T-cell (primary cell): ENCODE results near the gene NAV2. TPM values are rescaled to one million over a fixed set of nuclear protein-coding genes. Genes with fewer than 3 reads are reported as not detected.

ENCODE experiments used
- ATAC-seq, 4 experiments: fragments of 200-7000 bp in 3 of 4; fragments of 150-1000 bp in 1 of 4; cut with Tn5 transposase; replicated peaks in 1 of 4; 1 replicate in 3 of 4; 2 replicates in 1 of 4; pipeline ENCODE4 v1.10.0; 2021; ENCODE audit warnings: moderate library complexity in 3 of 4, mild to moderate bottlenecking in 2 of 4, moderate number of reproducible peaks in 1 of 4
- CTCF ChIA-PET, 2 donors: fragments of 300-600 bp; sonication (Branson Sonifier 250); formaldehyde crosslinking; loops; one replicate each; lab custom pipeline; 2022; ENCODE audit warnings: antibody characterized with exemption in 2 of 2; lab: Charles Lee
- POLR2A ChIA-PET, 2 donors: fragments of 300-600 bp; sonication (Branson Sonifier 250); formaldehyde crosslinking; loops; one replicate each; lab custom pipeline; 2022; ENCODE audit warnings: antibody characterized with exemption in 2 of 2; lab: Charles Lee
- DNase-seq, 35 experiments: peaks; one replicate each; pipeline versions ENCODE4 v3.0.0 to v3.0.0-alpha.2; 2013 to 2023
- H3K27ac ChIP-seq: one replicate; pipeline ENCODE4 v1.5.1; 2013; ENCODE audit warnings: low read length
- H3K27me3 ChIP-seq, 2 experiments: replicated peaks in 1 of 2; 1 replicate in 1 of 2; 2 replicates in 1 of 2; pipeline versions ENCODE4 v1.6.1 to v1.7.0; 2013; ENCODE audit warnings: low read length in 1 of 2, mixed read lengths in 1 of 2; ENCODE audit not compliant: control insufficient read depth in 2 of 2, insufficient read depth in 2 of 2; ENCODE audit errors: extremely low read depth in 1 of 2
- H3K36me3 ChIP-seq, 2 donors: 1 replicate in 1 of 2; 2 replicates in 1 of 2; pipeline versions ENCODE4 v1.6.1 to v1.7.0; 2013; ENCODE audit warnings: low read length in 1 of 2; ENCODE audit not compliant: control insufficient read depth in 2 of 2, insufficient read depth in 1 of 2; ENCODE audit errors: extremely low read depth in 1 of 2
- H3K4me1 ChIP-seq, 2 experiments: 1 replicate in 1 of 2; 2 replicates in 1 of 2; pipeline versions ENCODE4 v1.6.1 to v1.7.0; 2013; ENCODE audit warnings: low read length in 2 of 2, mixed read lengths in 1 of 2; ENCODE audit not compliant: insufficient read depth in 2 of 2, control insufficient read depth in 1 of 2; ENCODE audit errors: extremely low read depth in 1 of 2
- H3K4me3 ChIP-seq, 2 donors: 1 replicate in 1 of 2; 2 replicates in 1 of 2; pipeline versions ENCODE4 v1.5.1 to v1.7.0; 2013; ENCODE audit warnings: mild to moderate bottlenecking in 2 of 2, low read length in 1 of 2, moderate library complexity in 1 of 2; ENCODE audit not compliant: control insufficient read depth in 1 of 2; ENCODE audit errors: extremely low read depth in 1 of 2
- H3K9me3 ChIP-seq: 2 replicates; pipeline ENCODE4 v1.7.0; 2013
- H3K27ac Mint-ChIP-seq, 2 donors: one replicate each; pipeline ENCODE4 v1.8.0; 2020 to 2021; ENCODE audit warnings: mild to moderate bottlenecking in 2 of 2, mixed read lengths in 2 of 2
- H3K27me3 Mint-ChIP-seq, 2 donors: one replicate each; pipeline ENCODE4 v1.8.0; 2021 to 2022; ENCODE audit warnings: mixed read lengths in 2 of 2
- H3K36me3 Mint-ChIP-seq: one replicate; pipeline ENCODE4 v1.8.0; 2021; ENCODE audit warnings: mixed read lengths
- H3K4me1 Mint-ChIP-seq, 3 donors: one replicate each; pipeline ENCODE4 v1.8.0; 2020 to 2022; ENCODE audit warnings: mixed read lengths in 3 of 3, mild to moderate bottlenecking in 1 of 3
- H3K4me3 Mint-ChIP-seq, 3 donors: one replicate each; pipeline ENCODE4 v1.8.0; 2020 to 2022; ENCODE audit warnings: mild to moderate bottlenecking in 3 of 3, mixed read lengths in 3 of 3, moderate library complexity in 3 of 3
- H3K9me3 Mint-ChIP-seq, 3 donors: one replicate each; pipeline ENCODE4 v1.8.0; 2020 to 2022; ENCODE audit warnings: mixed read lengths in 3 of 3
- WGBS: methylation state at CpG from one replicate; pipeline ENCODE4 v1.1.5; 2013; ENCODE audit warnings: missing lambda C conversion rate; ENCODE audit not compliant: insufficient coverage; 5-methylcytosine and 5-hydroxymethylcytosine counted together
- total RNA-seq, 35 experiments: library from RNA in 6 of 35; stranded (reverse) in 6 of 35; fragments of 120-200 nt in 1 of 35; gene quantifications; one replicate each; pipeline versions ENCODE4 v1.2.1 to v1.2.4 and lab custom pipeline; 2013 to 2026

NAV2 gene
- total RNA-seq, 5 donors from 2014 or later (not counting 1 experiment from before 2014, with no cell fraction given), result 0.55 to 3.0 (median 1.8) TPM

DNA sequence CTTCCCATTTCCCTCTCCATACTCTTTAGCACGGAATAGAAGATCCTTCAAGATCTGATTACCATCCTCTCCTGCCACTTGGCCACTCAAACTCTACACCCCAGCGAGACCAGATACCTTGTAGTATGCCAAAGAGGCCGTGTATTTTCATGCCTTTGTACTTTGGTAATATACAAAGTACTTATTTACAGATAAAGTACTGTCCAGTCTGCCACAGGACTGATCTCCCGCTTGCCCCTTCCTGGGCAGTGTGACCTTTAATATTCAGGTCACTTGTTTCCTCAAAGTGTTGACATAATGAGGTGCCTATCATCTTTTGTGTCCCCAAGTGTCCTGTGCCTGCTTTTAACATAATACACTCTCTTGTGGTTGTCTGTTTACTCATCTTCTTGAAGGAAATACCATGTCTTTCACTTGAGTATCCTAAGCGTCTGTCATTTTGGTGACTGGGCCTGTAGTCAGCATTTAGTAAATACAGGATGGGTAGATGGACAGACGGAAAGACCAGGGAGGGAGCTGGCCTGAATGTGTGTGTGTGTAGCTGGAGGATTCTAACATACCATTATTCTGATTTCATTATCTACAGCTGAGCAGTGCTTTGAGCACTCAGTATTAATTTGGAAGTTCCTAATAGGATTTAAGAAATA lies 137.4 kb downstream of the NAV2 start:
- Mint-ChIP-seq H3K9me3 (peaks cover 2 to 5% (median 4%) of the 10 kb centered on the region in 3 donors), H3K27me3 (peaks cover 0 to 7% of the 10 kb centered on the region in 2 donors), H3K4me3 (no peak overlapping the region), H3K4me1 (no peaks in the 10 kb centered on the region), H3K36me3 (no peaks in the 10 kb centered on the region), H3K27ac (no peak overlapping the region)
- no peak for ATAC-seq
- DNase-seq, result no peak
- no peaks in the 10 kb centered on the region for H3K9me3 ChIP-seq
- no peak overlapping the region for H3K27ac ChIP-seq
- H3K36me3 ChIP-seq, result no peaks in the 10 kb centered on the region
- H3K4me1 ChIP-seq, result no peaks in the 10 kb centered on the region
- WGBS, result no CpG with 5 or more reads among the region's 6 CpGs
- CTCF ChIA-PET, result interaction anchor here in 1 of 2 donors (0.8 kb wide), 1 partner anchor 78 kb away, joined by 3 read pairs; no protein-coding TSS in a partner anchor
- H3K4me3 ChIP-seq, result no peak overlapping the region
- POLR2A ChIA-PET, result no interaction called here
- peaks cover 0 to 3% of the 10 kb centered on the region in 2 experiments for H3K27me3 ChIP-seq

DNA sequence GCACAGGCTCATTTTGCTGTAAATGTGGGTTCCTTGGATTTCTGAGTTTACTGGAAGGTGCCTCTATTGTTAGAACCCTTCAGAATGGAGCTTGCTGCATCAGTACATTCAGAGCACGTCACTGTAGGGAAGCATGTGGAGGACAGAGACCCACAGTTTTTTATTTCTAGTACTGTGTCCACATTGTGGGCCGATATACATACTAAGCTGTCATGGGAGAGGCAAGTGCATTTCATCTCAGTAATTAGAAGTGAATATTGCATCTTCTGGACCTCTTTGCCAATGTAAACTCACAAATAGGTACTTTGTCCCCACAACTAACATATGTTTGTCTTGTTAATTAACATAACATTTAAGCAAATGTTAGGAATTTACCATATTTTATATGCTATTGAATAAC lies 139.7 kb downstream of the NAV2 start:
- no peak for ATAC-seq
- POLR2A ChIA-PET, result no interaction called here
- Mint-ChIP-seq H3K36me3 (no peaks in the 10 kb centered on the region), H3K27ac (no peak overlapping the region), H3K4me1 (no peaks in the 10 kb centered on the region), H3K27me3 (peaks cover 0 to 5% of the 10 kb centered on the region in 2 donors), H3K9me3 (peaks cover 2 to 5% (median 4%) of the 10 kb centered on the region in 3 donors), H3K4me3 (no peak overlapping the region)
- WGBS, result 60% methylated on average over 1 of the region's 2 CpGs
- DNase-seq, result no peak
- Histone ChIP-seq H3K27me3 (peaks cover 0 to 3% of the 10 kb centered on the region in 2 experiments), H3K27ac (no peak overlapping the region), H3K9me3 (no peaks in the 10 kb centered on the region), H3K4me3 (no peak overlapping the region), H3K4me1 (no peaks in the 10 kb centered on the region), H3K36me3 (no peaks in the 10 kb centered on the region)
- CTCF ChIA-PET, result no interaction called here

DNA sequence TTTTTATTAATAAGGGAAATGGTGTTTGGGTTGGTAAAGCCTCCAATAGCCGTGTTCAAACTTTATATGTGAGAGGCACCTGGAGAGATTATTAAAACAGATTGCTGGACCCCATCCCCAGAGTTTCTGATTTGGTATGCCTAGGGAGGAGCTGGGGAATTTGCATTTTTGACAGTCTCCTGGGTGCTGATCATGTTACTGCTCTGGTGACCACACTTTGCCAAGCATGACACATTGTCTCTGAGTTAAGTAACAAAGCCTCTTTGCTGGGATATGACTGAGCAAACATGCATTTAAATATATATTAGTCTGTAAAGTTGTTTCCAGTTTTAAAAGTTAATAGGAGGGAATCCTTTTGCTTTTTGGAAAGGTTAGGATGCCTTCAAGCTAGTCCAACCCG lies 140.4 kb downstream of the NAV2 start:
- H3K27ac Mint-ChIP-seq, result no peak overlapping the region
- WGBS, result 100% methylated on average over 1 of the region's 2 CpGs

DNA sequence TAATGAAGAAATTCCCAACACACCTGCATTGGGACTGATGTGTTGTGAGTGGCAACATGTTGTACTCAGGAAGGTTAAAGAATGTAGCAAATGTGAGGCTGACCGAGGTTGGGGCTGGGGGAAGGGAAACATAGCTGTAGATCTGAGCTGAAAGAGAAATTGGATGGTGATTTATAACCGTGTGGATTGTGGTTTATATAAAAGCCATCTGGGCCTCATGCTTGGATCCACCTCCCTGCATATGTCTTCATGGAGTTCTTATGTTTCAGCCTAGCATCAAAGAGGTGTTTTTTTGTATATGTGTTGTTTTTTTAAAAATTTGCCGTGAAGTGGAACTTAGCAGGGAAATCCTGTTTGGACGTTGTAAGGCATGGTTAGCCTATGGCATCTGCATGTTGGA lies 141.3 kb downstream of the NAV2 start:
- no peaks in the 10 kb centered on the region for H3K9me3 ChIP-seq
- H3K4me3 Mint-ChIP-seq, result no peak overlapping the region
- no peak for DNase-seq
- H3K4me3 ChIP-seq, result no peak overlapping the region
- ChIA-PET POLR2A (no interaction called here), CTCF (no interaction called here)
- no peak overlapping the region for H3K27ac Mint-ChIP-seq
- H3K9me3 Mint-ChIP-seq, result peaks cover 2 to 5% (median 4%) of the 10 kb centered on the region in 3 donors
- no peaks in the 10 kb centered on the region for H3K4me1 Mint-ChIP-seq
- no peak for ATAC-seq
- peaks cover 0 to 5% of the 10 kb centered on the region in 2 donors for H3K27me3 Mint-ChIP-seq
- H3K27ac ChIP-seq, result no peak overlapping the region
- no peaks in the 10 kb centered on the region for H3K36me3 ChIP-seq
- whole genome bisulfite sequencing, result 11% methylated on average over 3 of the region's 4 CpGs
- H3K4me1 ChIP-seq, result no peaks in the 10 kb centered on the region
- no peaks in the 10 kb centered on the region for H3K36me3 Mint-ChIP-seq
- H3K27me3 ChIP-seq, result no peaks in the 10 kb centered on the region

More for the DNA sequence above, 140.4 kb downstream of the NAV2 start:
- DNase-seq (no peak), ATAC-seq (no peak)
- no peaks in the 10 kb centered on the region for H3K36me3 ChIP-seq
- POLR2A ChIA-PET, result no interaction called here
- no peaks in the 10 kb centered on the region for H3K4me1 ChIP-seq
- H3K9me3 ChIP-seq, result no peaks in the 10 kb centered on the region
- Mint-ChIP-seq H3K27me3 (peaks cover 0 to 5% of the 10 kb centered on the region in 2 donors), H3K4me3 (no peak overlapping the region), H3K36me3 (no peaks in the 10 kb centered on the region), H3K9me3 (peaks cover 2 to 5% (median 4%) of the 10 kb centered on the region in 3 donors), H3K4me1 (no peaks in the 10 kb centered on the region)
- CTCF ChIA-PET, result no interaction called here
- no peak overlapping the region for H3K27ac ChIP-seq
- no peak overlapping the region for H3K4me3 ChIP-seq
- H3K27me3 ChIP-seq, result peaks cover 0 to 3% of the 10 kb centered on the region in 2 experiments

DNA sequence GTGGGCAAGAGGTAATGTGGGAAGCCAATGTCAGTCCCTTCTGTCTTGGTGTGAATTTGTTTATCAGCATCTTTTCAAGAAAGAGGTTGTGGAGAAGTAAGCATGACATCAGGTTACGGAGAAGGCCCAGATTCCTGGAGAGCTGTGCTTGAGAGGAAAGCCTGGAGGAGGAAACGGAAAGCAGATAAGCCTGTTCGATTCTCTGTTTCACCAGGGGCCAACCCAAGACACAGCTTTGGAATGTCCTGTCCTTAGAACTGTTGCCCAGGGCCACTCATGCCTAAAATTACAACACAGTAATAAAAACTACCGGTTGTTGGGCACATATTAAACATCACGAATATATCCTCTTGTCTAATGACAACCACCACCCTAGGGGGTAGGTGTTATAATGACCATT lies 148.5 kb downstream of the NAV2 start:
- H3K4me3 ChIP-seq, result no peak overlapping the region
- H3K27me3 ChIP-seq, result no peaks in the 10 kb centered on the region
- ATAC-seq (no peak), DNase-seq (no peak)
- H3K27ac ChIP-seq, result no peak overlapping the region
- Mint-ChIP-seq H3K36me3 (no peaks in the 10 kb centered on the region), H3K9me3 (no peaks in the 10 kb centered on the region), H3K27me3 (no peaks in the 10 kb centered on the region), H3K4me1 (no peaks in the 10 kb centered on the region), H3K4me3 (no peak overlapping the region), H3K27ac (no peak overlapping the region)
- ChIA-PET CTCF (no interaction called here), POLR2A (no interaction called here)
- H3K9me3 ChIP-seq, result no peaks in the 10 kb centered on the region
- no peaks in the 10 kb centered on the region for H3K36me3 ChIP-seq
- 100% methylated on average over 1 of the region's 5 CpGs for WGBS
- no peaks in the 10 kb centered on the region for H3K4me1 ChIP-seq

DNA sequence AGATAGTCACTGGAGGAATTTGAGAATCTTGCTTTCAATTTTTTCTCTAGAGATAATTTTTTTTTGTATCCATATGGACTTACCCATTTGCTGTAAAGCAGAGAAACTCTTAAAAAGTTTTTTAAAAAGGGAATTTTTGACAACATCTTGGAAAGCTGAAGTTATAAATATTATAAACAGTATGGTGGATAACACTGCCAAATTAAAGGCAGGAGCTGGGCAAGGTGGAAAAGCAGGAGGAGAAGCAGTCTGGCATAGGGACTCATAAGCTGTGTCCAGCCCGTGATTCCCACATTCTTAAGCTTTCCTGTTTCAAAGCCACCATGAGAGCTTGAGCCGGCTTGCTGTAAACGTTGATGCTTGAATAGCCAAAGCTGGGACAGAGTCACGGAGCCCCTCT lies 149.5 kb downstream of the NAV2 start:
- ATAC-seq (no peak), DNase-seq (no peak)
- Histone ChIP-seq H3K4me1 (no peaks in the 10 kb centered on the region), H3K27ac (no peak overlapping the region), H3K9me3 (no peaks in the 10 kb centered on the region), H3K4me3 (no peak overlapping the region), H3K27me3 (no peaks in the 10 kb centered on the region), H3K36me3 (no peaks in the 10 kb centered on the region)
- Mint-ChIP-seq H3K9me3 (no peaks in the 10 kb centered on the region), H3K27me3 (no peaks in the 10 kb centered on the region), H3K4me3 (no peak overlapping the region), H3K4me1 (no peaks in the 10 kb centered on the region), H3K36me3 (no peaks in the 10 kb centered on the region), H3K27ac (no peak overlapping the region)
- WGBS, result 85% methylated on average over 4 of the region's 4 CpGs
- ChIA-PET CTCF (no interaction called here), POLR2A (no interaction called here)
